Heart right ventricle (tissue), 16 donors: Measurements from ENCODE around the gene FGF14. TPM values are rescaled to one million over a fixed set of nuclear protein-coding genes. Genes with fewer than 3 reads are reported as not detected.

Source experiments
- ATAC-seq, 8 donors: fragments of 200-7000 bp; cut with Tn5 transposase; one replicate each; pipeline ENCODE4 v1.9.1; 2020; ENCODE audit warnings: mild to moderate bottlenecking in 8 of 8, moderate library complexity in 8 of 8, moderate number of reproducible peaks in 1 of 8
- DNase-seq, 2 donors: peaks; one replicate each; pipeline ENCODE4 v3.0.0-alpha.2; 2020
- H3K27ac ChIP-seq, 10 donors: fragments of 200-600 bp; sonication (generic) in 2 of 10; one replicate each; pipeline versions ENCODE4 v1.5.0 to v1.8.0; 2020 to 2022; ENCODE audit warnings: mild to moderate bottlenecking in 3 of 10
- H3K27me3 ChIP-seq, 7 donors: fragments of 200-600 bp; one replicate each; pipeline ENCODE4 v1.8.0; 2021 to 2022; ENCODE audit warnings: mild to moderate bottlenecking in 2 of 7
- H3K36me3 ChIP-seq, 9 donors: fragments of 200-600 bp; sonication (generic) in 1 of 9; one replicate each; pipeline versions ENCODE4 v1.5.0 to v1.8.0; 2020 to 2022; ENCODE audit warnings: mild to moderate bottlenecking in 2 of 9
- H3K4me1 ChIP-seq, 9 donors: fragments of 200-600 bp; sonication (generic) in 1 of 9; one replicate each; pipeline versions ENCODE4 v1.5.0 to v1.8.0; 2020 to 2022; ENCODE audit warnings: mild to moderate bottlenecking in 4 of 9
- H3K4me3 ChIP-seq, 10 donors: fragments of 200-600 bp; sonication (generic) in 2 of 10; one replicate each; pipeline versions ENCODE4 v1.5.0 to v1.8.0; 2020 to 2022; ENCODE audit warnings: mild to moderate bottlenecking in 7 of 10, moderate library complexity in 2 of 10
- H3K9me3 ChIP-seq, 11 donors: fragments of 200-600 bp in 10 of 11; sonication (generic) in 2 of 11; one replicate each; pipeline versions ENCODE4 v1.5.0 to v1.8.0; 2013 to 2022; ENCODE audit warnings: mild to moderate bottlenecking in 2 of 11, control low read depth in 1 of 11, moderate library complexity in 1 of 11
- CTCF ChIP-seq, 9 donors: fragments of 200-600 bp; sonication (generic) in 2 of 9; IDR thresholded peaks; one replicate each; pipeline versions ENCODE4 v1.5.0 to v1.8.0; 2021 to 2022; ENCODE audit warnings: antibody characterized with exemption in 9 of 9, mild to moderate bottlenecking in 5 of 9, moderate library complexity in 1 of 9
- WGBS, 2 donors: extraction: QIAGEN DNeasy Blood & Tissue Kit; methylation state at CpG; one replicate each; pipeline ENCODE4 v1.1.7; 2013; ENCODE audit warnings: inconsistent platforms in 1 of 2; 5-methylcytosine and 5-hydroxymethylcytosine counted together
- intact Hi-C, 10 donors: fragments of 100-400 bp; cut with DNase I; formaldehyde crosslinking; loops; one replicate each; pipeline versions ENCODE4 v1.11.1 to v1.14.2; 2022
- polyA plus RNA-seq, 2 donors: library from polyadenylated mRNA; stranded (reverse); fragments of 200-250 nt; gene quantifications; one replicate each; pipeline ENCODE4 v1.2.3, GENCODE V29; 2013
- total RNA-seq, 10 donors: library from RNA; stranded (reverse); fragmentation: NEBNext Ultra II Directional in 3 of 10; extraction: Animal tissue kit (Norgen Biotek cat#: 25700) in 3 of 10; gene quantifications; one replicate each; pipeline versions ENCODE4 v1.2.1 to v1.2.4, GENCODE V29; 2021 to 2023
- donor health status: Arrhythmogenic right ventricular cardiomyopathy.
- donor health status: ischemic (EF 13 %, LVEDD 7.1; RV severe dilation, severe dysfunction).
- donor health status: healthy with polysubstance abuse.
- donor health status: DM: no; HTN: yes; CAD: no.
- donor health status: DM: no; HTN: no; CAD: no.
- donor health status: ischemic (EF 25% LVEDD 6.9; RV normal size, moderate dysfunction).
- donor health status: ischemic (EF 25% LVEDD 5.7; RV mildly dilated, moderate dysfunction).
- donor health status: healthy.
- donor health status: DM: yes; HTN: yes; CAD: no.
- donor health status: Ischemic cardiomyopathy.
- donor health status: ischemic (EF 35%, LVEDD 5.7; RV mildly dilated, moderate dysfunction).
- donor health status: nonischemic (EF 11% LVEDD 7.7; RV severe dilation, severe dysfunction).
- donor health status: DM: yes; HTN: yes; CAD: no.
- donor health status: PGD.
- donor health status: ischemic (EF 29% LVEDD 5.4; RV normal size, mild dysfunction).
- donor health status: nonischemic (EF 23%, LVEDD 6.1; RV moderate dilation, normal function).

The FGF14 gene
- total and polyA plus RNA-seq, 12 donors = 0.20 to 7.8 (median 5.3) TPM

- 75 to 89% methylated on average over 4 of the region's 4 CpGs for WGBS, 2 donors
- TF ChIP-seq CTCF (IDR thresholded peaks at IDR 0.05) = no peak
- ATAC-seq = no peak
- Histone ChIP-seq H3K27ac (no peak overlapping the region), H3K36me3 (no peaks in the 10 kb centered on the region), H3K9me3 (no peaks in the 10 kb centered on the region), H3K27me3 (no peaks in the 10 kb centered on the region), H3K4me3 (no peak overlapping the region), H3K4me1 (no peaks in the 10 kb centered on the region)
- intact Hi-C loops = no loop called here
- DNase-seq = no peak
These were observed 555.1 kb downstream of the FGF14 start for GRCh38 chr13:101846701-101847100.

GRCh38 chr13:101846249-101846648, 555.6 kb downstream of the FGF14 start:
- WGBS, 2 donors = 71 to 81% methylated on average over 2 of the region's 2 CpGs
- no peak overlapping the region for H3K27ac ChIP-seq
- H3K27me3 ChIP-seq = no peaks in the 10 kb centered on the region
- DNase-seq (no peak), ATAC-seq (no peak)
- intact Hi-C loops = no loop called here
- no peak for TF ChIP-seq CTCF (IDR thresholded peaks at IDR 0.05)
- H3K9me3 ChIP-seq = no peaks in the 10 kb centered on the region
- H3K36me3 ChIP-seq = no peaks in the 10 kb centered on the region
- H3K4me1 ChIP-seq = no peaks in the 10 kb centered on the region
- no peak overlapping the region for H3K4me3 ChIP-seq

GRCh38 chr13:101845245-101846020, 556.4 kb downstream of the FGF14 start:
- Histone ChIP-seq H3K9me3 (no peaks in the 10 kb centered on the region), H3K27me3 (no peaks in the 10 kb centered on the region), H3K4me1 (no peaks in the 10 kb centered on the region), H3K4me3 (no peak overlapping the region), H3K27ac (no peak overlapping the region), H3K36me3 (no peaks in the 10 kb centered on the region)
- no peak for ATAC-seq
- DNase-seq = no peak
- intact Hi-C loops = no loop called here
- TF ChIP-seq CTCF (IDR thresholded peaks at IDR 0.05) = no peak
- WGBS, 2 donors = 52 to 65% methylated on average over 4 of the region's 4 CpGs

GRCh38 chr13:101841698-101842097, 560.1 kb downstream of the FGF14 start:
- no peak overlapping the region for H3K27ac ChIP-seq

More at GRCh38 chr13:101841698-101842097, 560.1 kb downstream of the FGF14 start:
- ATAC-seq = no peak
- Histone ChIP-seq H3K9me3 (no peaks in the 10 kb centered on the region), H3K36me3 (no peaks in the 10 kb centered on the region), H3K27me3 (no peaks in the 10 kb centered on the region), H3K4me3 (no peak overlapping the region), H3K4me1 (no peaks in the 10 kb centered on the region)
- intact Hi-C loops = no loop called here
- no peak for DNase-seq
- 46 to 53% methylated on average over 3 of the region's 3 CpGs for WGBS, 2 donors
- no peak for TF ChIP-seq CTCF (IDR thresholded peaks at IDR 0.05)
